Measurements from ENCODE around the gene SHROOM2. TPM values are rescaled to one million over a fixed set of nuclear protein-coding genes. Genes with fewer than 3 reads are reported as not detected.
A peak's percentile ranks its signal among the peaks of the same experiment; 100 is the strongest.

SHROOM2 gene
- total RNA-seq, 1 donor from 2014 or later, result 0.70 TPM

GRCh38 chrX:9859711-9860555 lies 73.7 kb downstream of the SHROOM2 start:
- ATAC-seq (ENCODE audit: poor library complexity), result no peak
- DNase-seq, result no peak
- intact Hi-C loops (cut with DNase I), result no loop called here

DNA sequence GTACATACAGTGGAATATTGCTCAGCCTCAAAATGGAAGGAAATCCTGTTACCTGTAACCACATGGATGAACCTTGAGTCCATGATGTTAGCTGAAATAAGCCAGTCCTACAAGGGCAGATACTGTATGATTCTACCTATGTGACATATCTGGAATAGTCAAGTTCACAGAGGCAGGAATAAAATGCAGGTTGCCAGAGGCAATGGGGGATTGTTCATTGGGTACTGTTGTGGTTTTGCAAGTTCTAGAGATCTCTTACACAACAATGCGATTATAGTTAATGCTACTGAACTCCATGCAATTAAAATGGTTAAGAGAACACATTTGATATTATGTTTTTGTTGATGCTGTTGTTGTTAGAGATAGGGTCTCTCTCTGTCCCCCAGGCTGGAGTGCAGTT lies 74.6 kb downstream of the SHROOM2 start:
- ATAC-seq (ENCODE audit: poor library complexity), result no peak

DNA sequence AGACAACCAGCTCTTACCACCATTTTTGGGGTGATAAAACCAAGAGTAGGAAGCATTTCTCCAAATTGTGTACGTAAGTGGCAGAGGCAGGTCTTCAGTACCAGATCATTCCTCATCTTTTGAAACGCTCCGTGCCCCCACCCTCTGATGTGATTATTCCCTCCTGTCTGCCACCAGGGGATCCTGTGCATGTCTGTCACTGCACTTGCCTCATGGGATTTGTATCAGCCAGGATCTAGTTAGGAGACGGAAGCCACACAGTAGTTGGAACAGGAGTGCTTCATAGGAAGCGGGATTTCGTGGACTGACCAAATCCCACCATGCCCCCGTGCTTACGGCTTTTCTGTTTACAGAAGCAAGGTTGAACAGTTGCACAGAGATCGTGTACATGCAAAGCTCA lies 75.5 kb downstream of the SHROOM2 start:
- ATAC-seq (ENCODE audit: poor library complexity) (no peak), DNase-seq (no peak)
- intact Hi-C loops (cut with DNase I), result no loop called here

More for the DNA sequence above, 74.6 kb downstream of the SHROOM2 start:
- DNase-seq, result no peak
- intact Hi-C loops (cut with DNase I), result no loop called here

DNA sequence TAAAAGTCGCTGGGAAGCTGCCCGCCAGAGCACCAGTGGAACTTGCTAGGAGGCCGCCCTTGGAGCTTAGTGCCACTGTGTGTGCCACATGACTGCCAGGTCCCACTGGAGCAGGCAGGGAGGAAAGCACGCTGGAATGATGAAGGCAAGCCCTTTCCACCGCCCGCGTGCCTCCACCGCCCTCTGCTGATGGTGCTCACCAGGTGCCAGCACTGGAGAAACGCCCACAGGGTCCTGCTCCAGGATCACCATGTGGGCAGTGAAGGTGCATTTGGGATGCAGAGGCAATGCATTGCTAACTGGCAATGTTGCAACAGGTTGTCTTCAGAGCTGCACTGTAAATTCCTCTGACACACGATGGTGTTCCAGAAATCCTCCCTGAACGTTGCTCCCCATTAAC lies 76.3 kb downstream of the SHROOM2 start:
- no peak for DNase-seq

GRCh38 chrX:9862953-9863352 lies 76.7 kb downstream of the SHROOM2 start:
- DNase-seq (no peak), ATAC-seq (ENCODE audit: poor library complexity) (no peak)
- intact Hi-C loops (cut with DNase I), result no loop called here

More for the DNA sequence above, 76.3 kb downstream of the SHROOM2 start:
- intact Hi-C loops (cut with DNase I), result no loop called here
- no peak for ATAC-seq (ENCODE audit: poor library complexity)

- intact Hi-C loops (cut with DNase I), result no loop called here
- ATAC-seq (ENCODE audit: poor library complexity) (no peak), DNase-seq (no peak)
Observed at GRCh38 chrX:9864011-9864410, 77.8 kb downstream of the SHROOM2 start.

GRCh38 chrX:9865804-9866472 lies 79.7 kb downstream of the SHROOM2 start:
- DNase-seq (no peak), ATAC-seq (ENCODE audit: poor library complexity) (no peak)
- intact Hi-C loops (cut with DNase I), result no loop called here

- intact Hi-C loops (cut with DNase I), result no loop called here
- DNase-seq, result no peak
- no peak for ATAC-seq (ENCODE audit: poor library complexity)
Observed at GRCh38 chrX:9866633-9867032, 80.4 kb downstream of the SHROOM2 start.

DNA sequence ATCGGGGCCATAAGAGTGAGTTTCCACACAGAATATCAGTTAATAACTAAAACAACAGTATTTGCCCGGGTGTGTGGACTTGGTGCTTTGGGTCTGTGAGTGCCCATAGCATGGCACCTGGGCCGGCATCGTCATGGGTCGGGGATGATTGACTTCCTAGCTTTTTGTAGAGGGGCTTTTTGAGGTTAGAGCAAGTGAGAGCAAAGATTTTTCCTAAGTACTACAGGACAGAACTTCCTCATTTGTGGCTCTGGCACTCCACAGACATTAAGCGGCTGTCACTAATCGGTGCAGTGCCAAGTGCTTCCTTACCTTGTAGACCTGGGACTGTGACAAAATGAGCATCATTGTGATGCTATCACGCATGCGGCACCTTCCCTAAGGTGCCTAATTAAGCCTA lies 81.0 kb downstream of the SHROOM2 start:
- intact Hi-C loops (cut with DNase I), result no loop called here
- DNase-seq (no peak), ATAC-seq (ENCODE audit: poor library complexity) (no peak)

DNA sequence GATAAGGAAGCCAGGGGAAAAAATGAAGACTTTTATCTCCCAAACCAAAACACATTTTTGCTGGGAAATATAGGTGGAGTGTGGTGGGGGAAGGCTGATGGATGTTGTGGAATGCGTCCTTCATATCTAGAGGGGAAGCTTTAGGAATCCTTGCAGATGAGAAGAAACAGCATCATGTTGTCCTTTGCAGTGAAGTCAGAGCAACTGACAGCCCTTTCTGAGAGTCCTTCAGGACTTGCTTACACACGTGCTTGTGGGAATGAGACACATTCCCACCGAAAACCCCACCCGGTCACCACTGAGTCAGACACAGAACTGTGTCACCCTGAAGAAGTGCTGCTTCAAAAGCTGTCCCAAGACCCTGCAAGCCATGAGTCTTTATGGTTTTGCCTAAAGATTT lies 81.5 kb downstream of the SHROOM2 start:
- intact Hi-C loops (cut with DNase I), result no loop called here
- DNase-seq (no peak), ATAC-seq (ENCODE audit: poor library complexity) (no peak)

GRCh38 chrX:9871701-9872268 lies 85.6 kb downstream of the SHROOM2 start:
- ATAC-seq (ENCODE audit: poor library complexity), result no peak
- intact Hi-C loops (cut with DNase I), result no loop called here

GRCh38 chrX:9873360-9873759 lies 87.1 kb downstream of the SHROOM2 start:
- intact Hi-C loops (cut with DNase I), result no loop called here
- no peak for ATAC-seq (ENCODE audit: poor library complexity)
- no peak for DNase-seq

More at GRCh38 chrX:9871701-9872268, 85.6 kb downstream of the SHROOM2 start:
- DNase-seq, result no peak

GRCh38 chrX:9873952-9874351 lies 87.7 kb downstream of the SHROOM2 start:
- ATAC-seq (ENCODE audit: poor library complexity) (peak; percentile 57), DNase-seq (peak; percentile 48)
- intact Hi-C loops (cut with DNase I), result no loop called here

DNA sequence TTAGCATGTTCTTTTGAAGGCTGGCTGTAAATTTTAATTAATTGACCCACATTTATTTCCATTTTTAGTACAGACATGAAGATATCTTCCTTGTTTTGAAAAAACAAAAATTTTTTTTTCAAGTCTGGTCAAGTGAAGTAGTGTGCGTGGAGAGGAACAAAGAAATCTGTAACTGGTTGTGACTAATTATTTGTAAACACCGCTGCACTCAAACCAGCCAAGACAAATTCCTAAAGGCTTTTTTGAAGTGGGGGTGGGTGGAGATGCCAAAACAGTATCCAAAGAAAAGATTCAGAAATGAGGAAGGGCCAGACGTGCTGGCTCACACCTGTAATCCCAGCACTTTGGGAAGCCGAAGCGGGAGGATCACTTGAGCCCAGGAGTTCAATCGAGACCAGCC lies 88.3 kb downstream of the SHROOM2 start:
- ATAC-seq (ENCODE audit: poor library complexity), result no peak
- intact Hi-C loops (cut with DNase I), result no loop called here
- no peak for DNase-seq

- intact Hi-C loops (cut with DNase I), result no loop called here
- ATAC-seq (ENCODE audit: poor library complexity) (no peak), DNase-seq (no peak)
Observed at GRCh38 chrX:9875801-9876200, 89.6 kb downstream of the SHROOM2 start.

GRCh38 chrX:9876201-9876600 lies 90.0 kb downstream of the SHROOM2 start:
- ATAC-seq (ENCODE audit: poor library complexity) (no peak), DNase-seq (no peak)
- intact Hi-C loops (cut with DNase I), result no loop called here

DNA sequence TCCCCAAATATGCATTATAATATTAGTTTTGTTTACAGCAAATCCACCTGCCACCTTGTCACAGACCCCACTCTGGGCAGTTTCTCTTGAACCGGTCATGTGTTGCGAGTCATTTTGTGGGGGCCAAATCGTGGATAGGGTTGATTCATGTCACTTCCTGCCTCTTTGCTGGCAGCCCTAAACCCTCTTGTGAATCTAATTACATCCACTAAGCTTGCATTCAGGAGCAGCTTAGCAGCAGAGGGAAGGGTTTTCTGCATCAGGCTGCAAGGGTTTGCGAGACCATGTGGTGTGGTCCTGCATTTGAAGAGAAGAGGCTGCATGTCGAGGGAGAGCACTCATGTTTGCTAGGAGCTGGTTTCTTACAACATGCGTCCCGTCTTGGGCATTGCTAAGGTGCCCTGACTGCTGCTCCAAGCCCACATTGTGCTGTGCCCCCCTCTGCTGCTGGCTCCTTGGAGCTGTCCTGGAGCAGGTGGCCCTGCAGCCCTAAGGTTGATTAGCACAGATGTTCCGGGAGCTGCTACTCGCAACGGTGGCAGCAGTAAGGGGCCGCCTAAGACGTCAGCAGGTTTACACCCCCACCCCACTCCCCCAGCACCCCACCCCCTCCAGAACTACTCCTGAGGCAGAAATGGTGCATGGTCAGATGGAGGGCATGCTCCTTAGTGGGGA lies 92.1 kb downstream of the SHROOM2 start:
- ATAC-seq (ENCODE audit: poor library complexity) (no peak), DNase-seq (no peak)
- intact Hi-C loops (cut with DNase I), result no loop called here

DNA sequence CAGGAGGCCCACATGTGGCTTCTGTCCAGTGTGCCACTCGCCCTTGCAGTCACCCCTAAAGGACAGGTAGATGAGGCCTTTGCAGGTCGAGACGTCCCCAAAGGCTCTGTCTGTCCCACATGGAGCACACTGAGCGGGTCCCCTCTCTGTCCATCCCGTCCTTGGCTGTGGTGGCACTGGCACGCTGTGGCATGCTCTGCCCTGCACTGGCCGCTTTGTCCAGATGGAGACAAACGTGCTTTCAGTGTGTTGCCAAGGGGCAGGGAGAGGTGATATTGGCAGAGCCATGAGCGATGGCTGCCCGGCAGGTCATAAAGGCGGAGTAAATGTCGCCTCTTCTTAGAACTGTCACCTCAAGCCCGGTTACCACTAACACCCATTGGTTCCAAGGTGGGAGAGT lies 94.0 kb downstream of the SHROOM2 start:
- ATAC-seq (ENCODE audit: poor library complexity) (no peak), DNase-seq (no peak)
- intact Hi-C loops (cut with DNase I), result loop anchor here (10.0 kb wide), 1 partner anchor 105 kb away; no protein-coding TSS in a partner anchor

DNA sequence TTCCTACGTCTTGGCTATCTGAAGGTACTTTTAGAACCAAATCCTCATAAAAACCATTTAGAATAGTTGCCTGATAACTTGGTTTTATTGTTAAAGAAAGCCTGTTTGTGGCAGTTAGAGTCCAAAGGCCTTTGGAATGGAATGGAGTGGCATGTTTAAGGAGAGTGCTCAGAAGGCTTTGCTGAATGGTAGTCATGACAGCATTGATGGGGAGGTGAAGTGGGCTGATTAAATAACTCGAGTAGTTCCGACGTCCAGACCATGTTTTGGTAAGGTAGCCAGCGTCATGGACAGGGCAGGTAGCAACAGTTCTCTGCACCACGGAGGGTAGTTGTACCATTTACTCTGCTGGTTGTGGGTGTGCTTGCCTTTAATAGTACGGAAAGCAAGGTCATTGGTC lies 94.6 kb downstream of the SHROOM2 start:
- intact Hi-C loops (cut with DNase I), result loop anchor here (10.0 kb wide), 1 partner anchor 104 kb away; no protein-coding TSS in a partner anchor
- ATAC-seq (ENCODE audit: poor library complexity), result no peak
- DNase-seq, result no peak
